Loucy (cell line): Measurements from ENCODE around the gene STRA8.

ENCODE experiments used
- H2AFZ ChIP-seq: fragments of 200-600 bp; sonication (generic); 2 replicates; pipeline ENCODE4 v1.6.0; 2016; ENCODE audit warnings: antibody characterized with exemption, mild to moderate bottlenecking, low read length, moderate library complexity
- H3F3A ChIP-seq: fragments of 200-600 bp; 2 replicates; pipeline ENCODE4 v1.6.0; 2016; ENCODE audit warnings: antibody characterized with exemption, low read depth, mild to moderate bottlenecking
- H3K27me3 ChIP-seq: fragments of 200-600 bp; sonication (generic); 2 replicates; pipeline ENCODE4 v1.6.1; 2014; ENCODE audit warnings: low read length, mild to moderate bottlenecking; ENCODE audit not compliant: insufficient read depth, poor library complexity, severe bottlenecking
- H3K36me3 ChIP-seq: fragments of 200-600 bp; sonication (generic); 2 replicates; pipeline ENCODE4 v1.6.1; 2016; ENCODE audit warnings: low read length; ENCODE audit not compliant: insufficient read depth
- H3K4me1 ChIP-seq: fragments of 200-600 bp; sonication (generic); 2 replicates; pipeline ENCODE4 v1.5.1; 2014; ENCODE audit warnings: low read length, mild to moderate bottlenecking; ENCODE audit not compliant: insufficient read depth, poor library complexity, severe bottlenecking
- H3K4me2 ChIP-seq: fragments of 200-600 bp; sonication (generic); 2 replicates; pipeline ENCODE4 v1.6.0; 2014; ENCODE audit warnings: antibody characterized with exemption, low read length, low read depth, mild to moderate bottlenecking; ENCODE audit not compliant: poor library complexity, severe bottlenecking
- H3K4me3 ChIP-seq: fragments of 200-600 bp; sonication (generic); 2 replicates; pipeline ENCODE4 v1.5.1; 2014; ENCODE audit warnings: low read length, mild to moderate bottlenecking, mixed read lengths; ENCODE audit not compliant: poor library complexity, severe bottlenecking
- H3K79me2 ChIP-seq: fragments of 200-600 bp; sonication (generic); 2 replicates; pipeline ENCODE4 v1.6.1; 2014; ENCODE audit warnings: low read length; ENCODE audit not compliant: insufficient read depth
- H3K9ac ChIP-seq: fragments of 200-600 bp; sonication (generic); 2 replicates; pipeline ENCODE4 v1.6.0; 2014; ENCODE audit warnings: mild to moderate bottlenecking, low read depth, low read length, moderate library complexity; ENCODE audit not compliant: poor library complexity, severe bottlenecking
- H3K9me2 ChIP-seq: fragments of 200-600 bp; sonication (generic); replicated peaks from 2 replicates; pipeline ENCODE4 v1.6.1; 2016; ENCODE audit warnings: low read depth, low read length, mixed read lengths
- H3K9me3 ChIP-seq: fragments of 200-600 bp; sonication (generic); 2 replicates; pipeline ENCODE4 v1.6.1; 2014; ENCODE audit warnings: mild to moderate bottlenecking, antibody characterized with exemption, low read length, low read depth; ENCODE audit not compliant: insufficient read depth
- H4K20me1 ChIP-seq: fragments of 200-600 bp; sonication (generic); 2 replicates; pipeline ENCODE4 v1.6.0; 2014; ENCODE audit warnings: antibody characterized with exemption, low read length, mild to moderate bottlenecking; ENCODE audit not compliant: insufficient read depth, poor library complexity, severe bottlenecking
- EZH2phosphoT487 ChIP-seq: fragments of 200-600 bp; IDR thresholded peaks from 2 replicates; pipeline ENCODE4 v1.6.1; 2018; ENCODE audit warnings: antibody characterized with exemption, mild to moderate bottlenecking, moderate library complexity, borderline replicate concordance
- TF ChIP-seq, protein P1 (sequence below): fragments of 200-600 bp; sonication (generic); conservative IDR thresholded peaks from 2 replicates; pipeline ENCODE4 v1.5.1; 2014; ENCODE audit warnings: mild to moderate bottlenecking, antibody characterized with exemption, low read length

Gene STRA8

GRCh38 chr7:135224027-135224426 lies 9.6 kb upstream of the STRA8 start:
- Histone ChIP-seq H3K4me2 (peak overlapping the region; percentile 22), H2AFZ (no peak overlapping the region)

DNA sequence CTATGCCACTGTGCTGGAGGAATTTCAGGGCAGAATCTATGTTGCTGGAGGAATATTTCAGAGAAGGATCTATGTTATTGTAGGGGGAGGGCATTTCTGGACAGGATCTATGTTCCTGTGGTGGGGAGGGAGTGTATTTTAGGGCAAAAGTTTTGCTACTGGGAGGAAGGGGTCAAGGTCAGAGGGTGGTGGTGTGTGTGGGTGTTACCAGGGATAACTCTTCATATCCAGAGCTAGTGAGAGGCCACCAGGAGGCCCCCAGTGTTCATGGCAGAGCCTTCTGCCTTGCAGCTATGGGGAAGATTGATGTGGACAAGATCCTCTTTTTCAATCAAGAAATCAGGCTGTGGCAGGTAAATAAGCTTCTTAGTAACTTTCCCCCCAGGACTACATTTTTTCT lies 2.0 kb upstream of the STRA8 start:
- H3K27me3 ChIP-seq, result no peaks in the 10 kb centered on the region
- H3K9ac ChIP-seq, result no peak overlapping the region
- no peaks in the 10 kb centered on the region for H3K4me1 ChIP-seq
- H3K79me2 ChIP-seq, result no peaks in the 10 kb centered on the region
- TF ChIP-seq, protein P1, sequence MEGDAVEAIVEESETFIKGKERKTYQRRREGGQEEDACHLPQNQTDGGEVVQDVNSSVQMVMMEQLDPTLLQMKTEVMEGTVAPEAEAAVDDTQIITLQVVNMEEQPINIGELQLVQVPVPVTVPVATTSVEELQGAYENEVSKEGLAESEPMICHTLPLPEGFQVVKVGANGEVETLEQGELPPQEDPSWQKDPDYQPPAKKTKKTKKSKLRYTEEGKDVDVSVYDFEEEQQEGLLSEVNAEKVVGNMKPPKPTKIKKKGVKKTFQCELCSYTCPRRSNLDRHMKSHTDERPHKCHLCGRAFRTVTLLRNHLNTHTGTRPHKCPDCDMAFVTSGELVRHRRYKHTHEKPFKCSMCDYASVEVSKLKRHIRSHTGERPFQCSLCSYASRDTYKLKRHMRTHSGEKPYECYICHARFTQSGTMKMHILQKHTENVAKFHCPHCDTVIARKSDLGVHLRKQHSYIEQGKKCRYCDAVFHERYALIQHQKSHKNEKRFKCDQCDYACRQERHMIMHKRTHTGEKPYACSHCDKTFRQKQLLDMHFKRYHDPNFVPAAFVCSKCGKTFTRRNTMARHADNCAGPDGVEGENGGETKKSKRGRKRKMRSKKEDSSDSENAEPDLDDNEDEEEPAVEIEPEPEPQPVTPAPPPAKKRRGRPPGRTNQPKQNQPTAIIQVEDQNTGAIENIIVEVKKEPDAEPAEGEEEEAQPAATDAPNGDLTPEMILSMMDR, result no peak
- no peak for TF ChIP-seq EZH2phosphoT487
- H4K20me1 ChIP-seq, result no peaks in the 10 kb centered on the region
- H3K9me3 ChIP-seq, result no peaks in the 10 kb centered on the region
- no peaks in the 10 kb centered on the region for H3F3A ChIP-seq
- H3K4me2 ChIP-seq, result no peak overlapping the region
- no peak overlapping the region for H2AFZ ChIP-seq
- no peak overlapping the region for H3K4me3 ChIP-seq
- no peaks in the 10 kb centered on the region for H3K9me2 ChIP-seq
- no peaks in the 10 kb centered on the region for H3K36me3 ChIP-seq

More at GRCh38 chr7:135224027-135224426, 9.6 kb upstream of the STRA8 start:
- H3K9me2 ChIP-seq, result no peaks in the 10 kb centered on the region
- H3K4me3 ChIP-seq, result no peak overlapping the region
- no peaks in the 10 kb centered on the region for H3K79me2 ChIP-seq
- no peaks in the 10 kb centered on the region for H4K20me1 ChIP-seq
- TF ChIP-seq, protein P1, result no peak
- no peak for TF ChIP-seq EZH2phosphoT487
- H3K9me3 ChIP-seq, result no peaks in the 10 kb centered on the region
- no peak overlapping the region for H3K9ac ChIP-seq
- H3F3A ChIP-seq, result no peaks in the 10 kb centered on the region
- H3K36me3 ChIP-seq, result no peaks in the 10 kb centered on the region
- no peaks in the 10 kb centered on the region for H3K27me3 ChIP-seq
- H3K4me1 ChIP-seq, result peaks cover 10% of the 10 kb centered on the region

- Histone ChIP-seq H4K20me1 (no peaks in the 10 kb centered on the region), H3K9ac (no peak overlapping the region), H3K36me3 (no peaks in the 10 kb centered on the region), H2AFZ (no peak overlapping the region), H3K4me2 (no peak overlapping the region), H3K27me3 (no peaks in the 10 kb centered on the region), H3K4me3 (no peak overlapping the region), H3K4me1 (no peaks in the 10 kb centered on the region), H3F3A (no peaks in the 10 kb centered on the region), H3K9me2 (no peaks in the 10 kb centered on the region), H3K79me2 (no peaks in the 10 kb centered on the region), H3K9me3 (no peaks in the 10 kb centered on the region)
- TF ChIP-seq EZH2phosphoT487, result no peak
- TF ChIP-seq, protein P1, result no peak
Measured at GRCh38 chr7:135232087-135232486, 1.6 kb upstream of the STRA8 start.
